Measurements from ENCODE around the gene INSRR. TPM values are rescaled to one million over a fixed set of nuclear protein-coding genes. Genes with fewer than 3 reads are reported as not detected.

The INSRR gene
- total and polyA plus RNA-seq, 2 of the 8 experiments (the other 6 are each of a cell fraction or from before 2014, with no cell fraction given), result 0.02 TPM; not detected in 1

DNA sequence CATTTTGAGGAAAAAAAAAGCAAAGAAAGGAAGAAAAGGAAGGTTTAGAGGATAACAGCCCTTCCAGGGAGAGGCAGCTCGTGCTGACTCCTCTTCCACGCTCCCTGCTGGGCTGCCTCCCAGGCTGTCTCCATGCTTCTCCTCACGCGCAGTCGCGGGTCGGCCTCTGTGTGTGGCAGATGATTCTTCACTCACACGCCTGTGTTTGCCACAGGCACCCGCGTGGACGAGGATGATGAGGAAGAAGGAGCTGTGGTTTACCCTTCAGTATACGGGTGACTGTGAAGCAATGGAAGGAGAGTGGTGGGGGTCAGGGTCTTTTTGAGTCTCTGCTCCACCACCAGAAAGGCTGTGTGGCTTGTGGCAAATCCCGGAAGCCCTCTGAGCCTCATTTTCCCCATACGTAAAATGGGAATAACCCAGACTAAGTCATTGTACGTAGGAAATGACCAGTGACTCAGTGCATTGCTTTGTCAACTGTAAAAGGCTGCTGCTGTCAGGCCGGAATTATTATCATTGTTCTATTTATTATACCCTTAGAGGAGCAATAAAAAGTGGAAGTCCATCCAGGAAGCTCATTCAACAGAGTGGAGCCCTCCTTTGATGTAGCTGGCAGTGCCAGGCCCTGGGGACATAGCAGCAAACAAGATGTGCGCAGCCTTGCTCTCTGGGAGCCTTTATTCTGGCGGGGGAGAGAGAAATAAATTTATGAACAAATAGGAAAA is 30.4 kb downstream of the INSRR start (continued):
- TF ChIP-seq NANOG (IDR thresholded peaks at IDR 0.05; ENCODE audit: insufficient read depth, low read depth, low read length, poor library complexity, severe bottlenecking) (no peak), JUN (IDR thresholded peaks at IDR 0.05; ENCODE audit: low read depth, low read length) (no peak), SIRT6 (IDR thresholded peaks at IDR 0.05; ENCODE audit: low read length) (no peak), SIN3A (conservative IDR thresholded peaks at IDR 0.05 in 1 of 2, IDR thresholded peaks at IDR 0.05 in 1 of 2; ENCODE audit: low read depth in 1 of 2, low read length in 2 of 2) (no peak), EGR1 (IDR thresholded peaks at IDR 0.05; ENCODE audit: borderline replicate concordance, low read depth, low read length) (no peak)
- TF ChIP-seq, protein P1, sequence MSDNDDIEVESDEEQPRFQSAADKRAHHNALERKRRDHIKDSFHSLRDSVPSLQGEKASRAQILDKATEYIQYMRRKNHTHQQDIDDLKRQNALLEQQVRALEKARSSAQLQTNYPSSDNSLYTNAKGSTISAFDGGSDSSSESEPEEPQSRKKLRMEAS (IDR thresholded peaks at IDR 0.05), result no peak
